KOPT-K1 (cell line): Measurements from ENCODE around the gene CNKSR3.

Experiments
- H3K27ac ChIP-seq: fragments of 200-600 bp; sonication (generic); 2 replicates; pipeline ENCODE4 v1.5.1; 2016; ENCODE audit warnings: antibody characterized with exemption, mild to moderate bottlenecking, low read depth, low read length; ENCODE audit not compliant: poor library complexity, severe bottlenecking
- H3K36me3 ChIP-seq: fragments of 200-600 bp; sonication (generic); 2 replicates; pipeline ENCODE4 v1.5.1; 2017; ENCODE audit warnings: antibody characterized with exemption, mild to moderate bottlenecking, low read length, moderate library complexity; ENCODE audit not compliant: insufficient read depth
- H3K9me3 ChIP-seq: fragments of 200-600 bp; sonication (generic); 2 replicates; pipeline ENCODE4 v1.5.1; 2017; ENCODE audit warnings: antibody characterized with exemption, low read length, mild to moderate bottlenecking; ENCODE audit not compliant: insufficient read depth, poor library complexity, severe bottlenecking

The CNKSR3 gene

DNA sequence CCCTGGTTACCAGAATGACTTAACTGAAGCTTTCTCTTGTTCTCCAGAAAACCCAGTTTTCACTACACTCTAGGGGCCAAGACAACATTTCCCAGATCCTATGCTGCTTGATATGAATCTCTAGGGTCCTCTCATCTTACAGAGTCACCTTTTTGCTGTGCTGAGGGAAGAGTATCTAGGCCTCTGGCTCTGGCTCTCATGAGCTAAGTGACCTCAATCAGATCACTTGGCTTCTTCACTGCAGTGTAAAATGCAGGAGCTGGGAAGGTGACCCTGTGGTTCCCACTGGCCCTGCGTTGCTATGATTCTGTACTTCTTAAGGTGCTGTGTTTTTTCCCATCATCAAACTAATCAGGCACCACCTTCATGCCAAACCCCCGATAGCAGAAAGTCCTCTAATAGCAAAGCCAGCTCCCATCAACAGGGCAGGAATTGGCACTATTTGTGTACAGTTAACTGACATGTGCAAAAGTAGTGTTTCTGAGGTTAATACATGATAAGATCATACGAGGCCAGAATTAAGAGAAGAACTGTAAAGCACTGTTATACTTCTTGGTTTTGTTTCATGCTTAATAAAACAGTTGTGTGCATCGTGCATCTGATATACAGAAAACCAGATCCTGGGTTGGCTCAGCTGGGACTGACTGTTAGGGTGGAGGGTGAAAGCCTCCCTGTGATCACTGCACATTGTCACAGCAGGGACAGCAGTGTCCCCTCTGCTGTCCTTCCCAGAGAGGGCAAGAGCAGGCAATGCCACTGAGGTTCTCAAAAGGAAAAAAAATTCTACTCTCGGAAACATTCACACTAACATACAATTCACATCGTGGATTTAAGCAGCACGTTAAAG, 46.7 kb downstream of the CNKSR3 start:
- H3K27ac ChIP-seq: no peak overlapping the region
- H3K36me3 ChIP-seq: no peaks in the 10 kb centered on the region

DNA sequence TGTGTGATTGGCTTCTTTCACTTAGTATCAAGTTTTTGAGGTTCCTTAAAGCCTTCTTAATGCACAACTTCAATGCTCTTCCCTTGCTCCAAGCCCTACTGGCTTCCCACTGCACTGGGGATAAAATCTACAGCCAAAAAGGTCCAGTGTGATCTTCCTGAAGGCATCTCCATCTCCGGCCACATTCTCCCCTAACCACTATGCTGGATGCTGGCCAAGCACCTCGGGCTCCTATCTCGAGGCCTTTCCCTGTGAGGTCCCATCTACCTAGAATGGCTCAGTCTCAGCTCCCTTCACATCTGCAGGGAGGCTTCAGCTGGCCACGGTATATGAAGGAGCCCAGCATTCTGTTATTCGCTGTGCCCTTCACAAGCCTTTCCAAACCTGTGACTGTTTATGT, 48.1 kb downstream of the CNKSR3 start:
- no peaks in the 10 kb centered on the region for H3K36me3 ChIP-seq
- no peaks in the 10 kb centered on the region for H3K9me3 ChIP-seq
- no peak overlapping the region for H3K27ac ChIP-seq

More for the DNA sequence above, 46.7 kb downstream of the CNKSR3 start:
- H3K9me3 ChIP-seq: no peaks in the 10 kb centered on the region

DNA sequence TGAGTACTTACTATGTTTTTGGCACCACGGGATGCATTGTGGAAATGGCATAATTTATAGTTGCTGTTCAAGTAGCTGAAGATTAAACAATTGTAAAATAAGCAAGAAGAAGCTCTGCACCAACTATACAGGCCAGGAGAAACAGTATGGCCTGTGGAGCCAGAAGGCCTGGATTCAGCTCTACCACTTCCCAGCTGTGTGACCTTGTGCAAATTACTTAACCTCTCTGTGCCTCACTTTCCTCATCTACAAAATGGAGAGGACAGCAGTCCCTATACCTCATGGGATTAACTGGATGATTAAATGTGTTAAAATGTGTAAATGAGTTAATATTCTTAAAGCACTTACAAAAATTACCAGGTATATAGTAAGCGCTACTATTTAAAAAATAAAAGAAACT, 49.1 kb downstream of the CNKSR3 start:
- Histone ChIP-seq H3K36me3 (no peaks in the 10 kb centered on the region), H3K9me3 (no peaks in the 10 kb centered on the region), H3K27ac (no peak overlapping the region)

DNA sequence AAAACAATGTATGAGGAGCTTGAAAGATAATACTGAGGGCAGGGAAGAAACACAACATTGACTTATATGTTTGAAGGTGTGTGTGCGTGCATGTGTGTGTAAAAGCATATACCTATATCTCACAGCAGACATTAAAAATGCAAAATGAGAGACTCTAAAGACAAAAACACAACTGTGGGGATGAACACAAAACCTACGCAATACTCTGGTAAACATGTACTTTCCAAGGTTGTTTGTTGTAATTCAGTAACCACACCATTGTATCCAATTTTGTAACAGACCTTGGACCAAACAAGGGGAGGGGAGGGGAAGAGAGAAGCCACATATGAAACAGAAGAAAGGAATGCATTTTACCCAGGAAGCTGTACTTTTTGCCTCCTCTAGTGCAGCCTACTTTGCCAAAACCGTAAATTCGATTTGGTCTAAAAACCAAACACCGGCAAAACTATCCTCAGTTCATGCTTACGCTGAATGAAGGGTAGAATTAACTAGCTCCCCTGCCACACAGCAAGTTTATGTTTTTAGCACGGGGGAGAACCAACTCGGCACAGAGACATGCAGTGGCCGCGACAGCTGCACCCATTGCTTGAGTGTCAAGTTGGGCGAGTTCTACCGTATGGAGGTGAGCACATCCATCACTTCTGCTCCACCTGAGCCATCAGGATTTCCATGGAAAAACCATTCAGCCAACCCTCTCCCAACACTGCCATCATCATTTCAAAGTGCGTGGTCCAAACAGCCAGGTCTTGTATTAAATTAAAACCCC, 50.0 kb downstream of the CNKSR3 start:
- Histone ChIP-seq H3K27ac (no peak overlapping the region), H3K36me3 (no peaks in the 10 kb centered on the region), H3K9me3 (no peaks in the 10 kb centered on the region)

DNA sequence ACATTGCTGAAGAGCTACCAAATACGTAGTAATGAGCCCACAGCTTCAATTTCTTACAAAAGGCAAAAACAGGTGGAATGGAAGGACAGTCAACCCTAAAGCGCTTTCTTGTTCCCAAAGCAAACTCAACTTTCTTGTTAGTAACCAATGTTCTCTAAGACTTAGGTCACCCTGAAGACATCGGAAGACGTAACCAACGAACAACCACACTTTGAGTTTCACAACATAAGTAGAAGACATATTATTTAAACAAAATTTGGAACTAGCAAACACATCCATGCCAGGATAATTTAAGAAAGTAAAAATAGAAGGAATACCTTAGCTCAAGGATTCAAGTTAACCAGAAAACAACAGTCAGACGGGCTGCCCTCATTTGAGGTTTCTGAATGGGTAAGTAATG, 51.0 kb downstream of the CNKSR3 start:
- Histone ChIP-seq H3K27ac (no peak overlapping the region), H3K36me3 (no peaks in the 10 kb centered on the region), H3K9me3 (no peaks in the 10 kb centered on the region)

DNA sequence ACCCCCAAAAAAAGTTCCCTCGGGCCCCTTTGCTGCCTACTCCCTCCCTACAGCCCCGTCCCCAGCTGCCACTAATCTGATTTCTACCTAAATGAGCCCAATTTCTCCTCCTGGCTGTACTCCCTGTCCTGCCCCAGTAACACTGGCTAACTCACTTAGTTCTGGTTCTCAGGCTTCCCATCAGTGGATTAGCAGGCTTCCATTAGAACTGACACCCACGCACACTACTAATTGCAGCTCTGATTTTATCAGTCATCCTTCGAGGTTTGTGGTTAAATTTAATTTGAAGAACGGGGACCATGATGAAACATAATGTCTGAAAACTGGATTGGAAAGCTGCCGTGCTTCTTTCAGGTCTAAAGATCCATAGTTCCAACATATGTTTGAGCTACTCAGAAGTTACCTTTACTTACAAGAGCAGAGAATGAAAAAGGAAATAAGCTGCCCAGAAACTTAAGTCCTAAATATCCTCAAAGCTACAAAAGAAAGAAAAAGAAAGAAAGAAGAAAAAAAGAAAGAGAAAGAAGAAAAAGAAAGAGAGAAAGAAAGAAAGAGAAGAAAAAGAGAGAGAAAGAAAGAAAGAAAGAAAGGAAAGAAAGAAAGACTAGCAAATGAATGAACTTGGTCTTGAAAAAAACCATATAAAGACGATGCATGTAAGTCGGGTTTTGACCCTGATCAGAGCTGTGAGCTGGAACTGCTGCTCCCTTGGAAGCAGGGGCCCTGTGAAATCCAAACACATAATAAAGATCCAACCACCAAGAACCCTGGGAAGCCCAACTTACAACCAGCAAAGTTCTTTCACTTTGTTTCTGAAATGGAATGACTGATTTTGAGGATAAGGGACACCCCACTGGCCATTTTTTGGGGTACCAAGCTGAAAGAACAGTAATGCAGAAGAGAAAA, 51.7 kb downstream of the CNKSR3 start:
- Histone ChIP-seq H3K9me3 (no peaks in the 10 kb centered on the region), H3K36me3 (no peaks in the 10 kb centered on the region), H3K27ac (no peak overlapping the region)

DNA sequence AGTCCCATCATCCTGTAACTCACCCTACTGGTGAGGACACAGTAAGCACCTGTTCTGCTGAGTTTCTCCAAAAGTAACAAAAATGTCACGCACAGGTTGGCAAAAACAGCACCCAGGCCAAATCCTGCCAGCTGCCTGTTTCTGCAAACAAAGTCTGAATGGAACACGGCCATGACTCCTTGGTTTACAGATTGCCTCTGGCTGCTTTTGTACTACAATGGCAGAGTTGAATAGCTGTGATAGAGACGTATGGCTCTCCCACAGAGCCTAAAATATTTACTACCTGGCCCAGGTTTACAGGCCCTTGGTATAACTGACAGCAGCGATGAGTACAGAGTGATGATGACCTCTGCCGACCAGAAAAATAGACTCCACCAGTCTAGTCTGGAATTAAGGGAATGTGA, 52.6 kb downstream of the CNKSR3 start:
- Histone ChIP-seq H3K27ac (no peak overlapping the region), H3K9me3 (no peaks in the 10 kb centered on the region), H3K36me3 (no peaks in the 10 kb centered on the region)

DNA sequence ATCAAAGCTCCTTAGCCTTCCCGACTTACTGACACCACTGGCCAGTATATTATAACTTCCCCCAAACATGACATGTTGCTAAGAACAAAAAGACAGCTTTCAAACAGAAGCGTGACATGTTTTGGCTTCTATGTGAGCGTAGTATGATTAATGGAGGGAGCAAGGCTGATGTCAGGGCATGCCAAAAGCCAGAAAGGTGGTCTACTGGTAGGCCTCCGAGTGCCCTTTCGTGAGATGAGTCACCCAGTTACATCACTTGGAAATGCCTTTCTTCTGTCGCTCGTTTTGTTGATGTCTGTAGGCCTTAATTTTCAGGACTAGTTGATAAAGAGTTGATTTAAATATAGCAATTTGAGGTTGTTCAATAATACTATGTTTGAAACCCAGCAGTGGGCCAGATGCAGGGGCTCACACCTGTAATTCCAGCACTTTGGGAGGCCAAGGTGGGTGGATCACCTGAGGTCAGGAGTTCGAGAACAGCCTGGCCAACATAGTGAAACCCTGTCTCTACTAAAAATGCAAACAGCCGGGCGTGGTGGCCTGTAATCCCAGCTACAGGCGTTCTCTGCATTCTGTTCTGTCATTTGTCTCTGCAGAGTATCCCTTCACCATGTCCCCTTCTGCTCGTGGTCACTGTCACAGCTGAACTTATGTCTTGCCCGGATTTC, 53.3 kb downstream of the CNKSR3 start:
- Histone ChIP-seq H3K36me3 (no peaks in the 10 kb centered on the region), H3K27ac (no peak overlapping the region), H3K9me3 (no peaks in the 10 kb centered on the region)

DNA sequence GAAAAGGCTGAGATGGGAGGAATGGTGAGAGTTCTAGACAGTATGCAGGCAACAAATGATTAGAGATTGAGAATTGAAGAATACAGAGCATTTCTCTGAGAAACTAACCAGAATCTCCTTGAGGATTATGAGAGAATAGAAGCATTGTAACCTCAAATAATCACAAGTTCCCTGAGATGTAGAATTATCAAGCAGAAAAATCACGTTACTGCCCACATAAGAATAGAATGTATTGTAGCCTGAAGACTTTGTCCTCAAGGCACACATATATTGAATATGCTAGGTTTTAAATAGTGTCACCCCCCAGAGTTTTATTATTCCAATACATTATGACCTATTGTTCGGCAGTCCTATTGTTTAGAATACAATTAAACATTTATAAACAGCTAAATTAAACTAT, 57.2 kb downstream of the CNKSR3 start:
- Histone ChIP-seq H3K9me3 (no peaks in the 10 kb centered on the region), H3K36me3 (no peaks in the 10 kb centered on the region), H3K27ac (no peak overlapping the region)

DNA sequence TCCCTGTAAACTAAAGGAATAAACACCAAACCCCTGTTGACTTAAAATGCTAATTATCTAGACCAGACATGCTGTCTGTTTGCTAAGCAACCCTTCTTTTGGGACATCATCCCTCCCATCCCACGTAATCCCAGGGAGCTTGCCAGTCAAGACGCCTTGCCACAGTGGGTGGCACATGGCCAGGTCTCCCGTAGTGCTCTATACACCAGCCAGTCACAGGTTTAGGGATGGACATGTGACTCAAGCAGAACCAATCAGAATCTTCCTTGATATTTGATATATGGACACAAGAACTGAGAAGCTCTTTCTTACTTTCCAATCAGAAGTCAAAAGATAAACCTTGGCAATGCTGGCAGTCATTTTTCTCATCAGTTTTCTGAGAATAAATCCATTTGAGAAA, 60.0 kb downstream of the CNKSR3 start:
- Histone ChIP-seq H3K36me3 (no peaks in the 10 kb centered on the region), H3K27ac (no peak overlapping the region), H3K9me3 (no peaks in the 10 kb centered on the region)

DNA sequence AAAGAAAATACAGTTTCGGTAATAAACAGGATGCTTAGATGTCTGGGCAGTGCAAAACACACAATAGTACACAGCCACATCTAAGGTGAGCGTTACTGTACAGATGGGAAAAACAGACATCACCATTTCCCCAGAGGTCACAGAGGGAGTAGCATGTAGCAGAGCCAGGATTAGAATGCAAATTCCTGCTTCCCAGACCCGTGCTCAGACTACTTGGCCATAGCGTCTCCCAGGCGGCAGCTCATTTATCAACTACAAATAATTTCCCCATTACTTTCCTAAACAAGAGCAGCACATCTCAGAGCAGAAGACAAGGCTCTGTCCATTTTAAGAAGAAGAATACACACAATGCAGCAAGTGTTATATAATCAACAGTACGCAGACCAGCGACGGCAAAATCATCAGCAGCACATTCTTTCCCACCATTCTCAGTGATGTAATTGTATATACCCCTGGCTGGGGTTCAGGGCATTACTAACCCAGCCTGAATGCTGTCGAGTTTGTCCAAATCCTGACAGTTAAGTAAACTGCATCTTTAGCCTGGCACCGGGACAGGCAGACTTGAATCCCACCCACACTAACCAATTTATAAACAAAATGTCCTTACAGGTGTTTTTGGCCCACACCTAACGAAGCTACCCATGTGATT, 61.9 kb downstream of the CNKSR3 start:
- Histone ChIP-seq H3K27ac (no peak overlapping the region), H3K36me3 (no peaks in the 10 kb centered on the region), H3K9me3 (no peaks in the 10 kb centered on the region)

DNA sequence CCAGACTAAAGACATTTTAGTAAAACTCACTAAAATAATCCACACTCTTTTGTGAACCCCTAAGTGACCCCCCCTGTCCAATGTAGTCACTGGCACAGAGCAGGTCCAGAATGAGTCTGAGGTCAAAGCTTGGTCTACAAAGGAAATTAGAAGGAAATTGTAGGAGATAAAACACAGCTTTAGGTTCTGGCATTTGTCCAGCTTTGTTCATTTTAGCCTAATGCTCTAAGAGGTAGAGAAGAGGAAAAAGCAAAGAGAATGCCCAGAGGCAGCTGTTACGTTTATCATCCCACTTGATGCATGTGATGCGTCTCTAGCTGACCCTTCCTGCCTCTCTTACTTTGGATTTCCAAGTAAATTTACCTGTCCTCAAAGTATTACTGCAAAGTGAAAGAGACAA, 62.5 kb downstream of the CNKSR3 start:
- Histone ChIP-seq H3K27ac (no peak overlapping the region), H3K36me3 (no peaks in the 10 kb centered on the region)

DNA sequence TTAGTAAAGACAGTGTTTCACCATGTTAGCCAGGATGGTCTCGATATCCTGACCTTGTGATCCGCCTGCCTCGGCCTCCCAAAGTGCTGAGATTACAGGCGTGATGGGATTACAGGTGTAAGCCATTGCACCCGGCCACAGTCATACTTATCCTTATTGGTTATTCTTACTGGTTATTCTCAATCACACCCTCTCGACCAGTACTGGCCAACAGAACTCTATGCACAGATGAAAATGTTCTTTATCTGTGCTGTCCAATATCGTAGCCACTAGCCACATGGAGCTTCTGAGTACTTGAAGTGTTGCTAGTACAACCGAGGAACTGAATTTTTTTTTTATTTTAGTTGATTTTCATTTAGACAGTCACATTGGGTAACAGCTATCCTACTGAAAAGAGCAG, 63.5 kb downstream of the CNKSR3 start:
- Histone ChIP-seq H3K36me3 (no peaks in the 10 kb centered on the region), H3K27ac (no peak overlapping the region)

More for the DNA sequence above, 62.5 kb downstream of the CNKSR3 start:
- no peaks in the 10 kb centered on the region for H3K9me3 ChIP-seq

DNA sequence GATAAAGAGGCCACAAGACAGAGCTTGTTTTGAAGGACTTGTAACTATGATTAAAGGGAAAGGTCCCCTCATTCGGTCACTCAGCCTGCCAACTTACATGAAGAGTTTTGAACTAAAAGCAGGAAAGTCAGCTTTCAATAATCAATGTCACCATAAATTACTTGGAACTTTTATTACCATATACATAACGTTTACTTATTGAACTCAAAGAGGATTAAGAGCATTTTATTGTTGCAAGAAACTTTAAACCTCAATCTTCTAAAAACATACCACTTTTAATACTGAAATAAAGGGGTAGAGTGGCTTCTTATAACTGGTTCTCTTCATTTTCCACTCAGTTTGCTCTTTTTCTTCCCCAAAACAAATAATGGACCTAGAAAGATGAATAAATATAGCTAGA, 65.1 kb downstream of the CNKSR3 start:
- no peaks in the 10 kb centered on the region for H3K9me3 ChIP-seq
- no peak overlapping the region for H3K27ac ChIP-seq
- H3K36me3 ChIP-seq: no peaks in the 10 kb centered on the region

More for the DNA sequence above, 63.5 kb downstream of the CNKSR3 start:
- no peaks in the 10 kb centered on the region for H3K9me3 ChIP-seq
